Diencephalon (tissue), 1 donor: ENCODE results near the gene C19orf25. TPM values are rescaled to one million over a fixed set of nuclear protein-coding genes. Genes with fewer than 3 reads are reported as not detected.

ENCODE experiments used
- total RNA-seq: library from RNA; depleted of rRNA; stranded (reverse); fragments of >200 nt; gene quantifications from one replicate; pipeline ENCODE4 v1.2.3, GENCODE V29; 2014

The C19orf25 gene
- 22.8 TPM for total RNA-seq

GRCh38 chr19:1478934-1479707 lies at the start of gene C19orf25:
TSS of gene C19orf25 (minus strand) at chr19:1479215. CDS start at chr19:1478903, 312 bp downstream.

GRCh38 chr19:1523412-1524286 lies 44.6 kb upstream of the C19orf25 start, which contains the start of gene PLK5:
TSS of gene PLK5 (plus strand) at chr19:1524077. CDS start at chr19:1526997, 2,920 bp downstream.

GRCh38 chr19:1512671-1513498 lies 33.9 kb upstream of the C19orf25 start, which contains the start of gene ADAMTSL5:
TSS of gene ADAMTSL5 (minus strand) at chr19:1513019. CDS start at chr19:1510943, 2,076 bp downstream.

GRCh38 chr19:1491114-1491848 lies 12.3 kb upstream of the C19orf25 start, which contains the start of gene REEP6:
TSS of gene REEP6 (plus strand) at chr19:1491181. CDS start at chr19:1491270, 89 bp downstream.

GRCh38 chr19:1490311-1491113 lies 11.5 kb upstream of the C19orf25 start, which contains the start of gene PCSK4:
TSS of gene PCSK4 (minus strand) at chr19:1490350. CDS start at chr19:1490346, 4 bp downstream.

GRCh38 chr19:1449467-1450442 lies 29.3 kb downstream of the C19orf25 start, which contains the start of gene APC2:
TSS of gene APC2 (plus strand) at chr19:1450121. CDS start at chr19:1453002, 2,881 bp downstream.

GRCh38 chr19:1438035-1438932 lies 40.7 kb downstream of the C19orf25 start, which contains the start of gene RPS15:
TSS of gene RPS15 (plus strand) at chr19:1438396. CDS start at chr19:1438426, 30 bp downstream.

Other genes with a start within 250 kb of the C19orf25 start
- gene CBARP, start 241.2 kb downstream of the C19orf25 start, total RNA-seq, result 12.9 TPM
- gene ATP5F1D, start 237.5 kb downstream of the C19orf25 start, total RNA-seq, result 18.5 TPM
- gene MIDN, start 230.6 kb downstream of the C19orf25 start, total RNA-seq, result 14.1 TPM
- 512 TPM for gene CIRBP, start 209.9 kb downstream of the C19orf25 start, total RNA-seq
- gene FAM174C, start 203.7 kb downstream of the C19orf25 start, total RNA-seq, result 5.8 TPM
- 12.5 TPM for gene EFNA2, start 193.3 kb downstream of the C19orf25 start, total RNA-seq
- gene NDUFS7, start 95.3 kb downstream of the C19orf25 start, total RNA-seq, result 44.8 TPM
- gene GAMT, start 77.7 kb downstream of the C19orf25 start, total RNA-seq, result 22.1 TPM
- 27.2 TPM for gene DAZAP1, start 71.6 kb downstream of the C19orf25 start, total RNA-seq
- 300 TPM for gene RPS15, start 40.8 kb downstream of the C19orf25 start, total RNA-seq
- 122 TPM for gene APC2, start 29.1 kb downstream of the C19orf25 start, total RNA-seq
- 3.9 TPM for gene PCSK4, start 11.1 kb upstream of the C19orf25 start, total RNA-seq
- gene REEP6, start 12.0 kb upstream of the C19orf25 start, total RNA-seq, result 5.1 TPM
- gene ADAMTSL5, start 33.8 kb upstream of the C19orf25 start, total RNA-seq, result not detected
- 0.23 TPM for gene PLK5, start 44.9 kb upstream of the C19orf25 start, total RNA-seq
- 33.9 TPM for gene MEX3D, start 89.1 kb upstream of the C19orf25 start, total RNA-seq
- 42.4 TPM for gene MBD3, start 113.7 kb upstream of the C19orf25 start, total RNA-seq
- gene UQCR11, start 126.2 kb upstream of the C19orf25 start, total RNA-seq, result 61.8 TPM
- gene TCF3, start 173.4 kb upstream of the C19orf25 start, total RNA-seq, result 27.0 TPM